ENCODE measurements around the gene UMAD1.

UMAD1 gene

DNA sequence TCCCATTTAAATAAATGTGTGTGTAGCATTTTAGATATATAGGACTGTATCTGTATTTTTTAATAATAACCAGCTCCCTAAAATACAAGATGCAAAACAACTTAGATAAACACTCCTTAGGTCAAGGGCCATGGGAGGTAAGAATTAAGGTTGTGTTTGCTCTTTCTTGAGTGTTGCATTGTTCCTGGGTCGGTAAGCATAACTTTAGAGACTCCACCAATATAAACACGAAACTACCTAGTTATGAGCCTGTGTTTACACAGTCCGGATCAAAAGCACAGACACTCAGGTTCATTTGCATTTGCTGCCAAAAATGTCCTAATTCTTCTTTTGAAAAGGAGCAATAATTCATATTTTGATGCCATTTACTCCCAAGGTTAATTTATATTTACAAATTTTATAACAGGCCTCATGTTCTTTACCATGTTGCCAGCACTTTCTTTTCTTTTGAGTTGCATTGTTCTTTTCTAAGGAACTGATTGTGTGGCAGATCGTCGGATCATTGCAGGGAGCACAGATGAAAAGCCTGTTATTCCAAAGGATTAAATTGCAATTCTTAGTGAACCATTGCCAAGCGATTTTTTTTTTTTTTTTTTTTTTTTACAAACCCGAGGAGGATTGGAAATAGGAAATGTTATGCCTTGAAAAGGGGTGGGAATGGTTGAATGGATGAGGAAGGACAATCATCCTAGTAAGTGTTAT, 282.3 kb downstream of the UMAD1 start:
- no peak overlapping the region for H3K9ac ChIP-seq (ENCODE audit: low read depth, low read length, poor library complexity, severe bottlenecking)
- H3K4me1 ChIP-seq (ENCODE audit: insufficient read depth, low read length, poor library complexity, severe bottlenecking): peaks cover 18% of the 10 kb centered on the region
- no peak overlapping the region for H3K4me3 ChIP-seq (ENCODE audit: low read length, poor library complexity, severe bottlenecking)
- no peaks in the 10 kb centered on the region for H3K36me3 ChIP-seq (ENCODE audit: insufficient read depth, low read length)
- H3K4me2 ChIP-seq (ENCODE audit: low read depth, low read length, poor library complexity, severe bottlenecking): no peak overlapping the region
- no peaks in the 10 kb centered on the region for H4K20me1 ChIP-seq (ENCODE audit: insufficient read depth, low read length, poor library complexity, severe bottlenecking)
- no peaks in the 10 kb centered on the region for H3K79me2 ChIP-seq (ENCODE audit: insufficient read depth, low read length)
- H3K9me2 ChIP-seq (replicated peaks; ENCODE audit: low read depth, low read length): no peaks in the 10 kb centered on the region
- no peaks in the 10 kb centered on the region for H3K27me3 ChIP-seq (ENCODE audit: insufficient read depth, low read length, poor library complexity, severe bottlenecking)
- no peaks in the 10 kb centered on the region for H3F3A ChIP-seq (ENCODE audit: low read depth)
- no peaks in the 10 kb centered on the region for H3K9me3 ChIP-seq (ENCODE audit: insufficient read depth, low read depth, low read length)
- no peak for TF ChIP-seq CTCF (conservative IDR thresholded peaks at IDR 0.05; ENCODE audit: low read length)
- no peak for TF ChIP-seq EZH2phosphoT487 (IDR thresholded peaks at IDR 0.05; ENCODE audit: borderline replicate concordance)
- H2AFZ ChIP-seq (ENCODE audit: low read length): peak overlapping the region; percentile 39; the same call in 1 of the 2 replicates

- no peaks in the 10 kb centered on the region for H3K36me3 ChIP-seq (ENCODE audit: insufficient read depth, low read length)
- H3K9ac ChIP-seq (ENCODE audit: low read depth, low read length, poor library complexity, severe bottlenecking): peak overlapping the region; percentile 41
- H3K9me3 ChIP-seq (ENCODE audit: insufficient read depth, low read depth, low read length): no peaks in the 10 kb centered on the region
- H3F3A ChIP-seq (ENCODE audit: low read depth): no peaks in the 10 kb centered on the region
- peaks cover 18% of the 10 kb centered on the region for H3K4me1 ChIP-seq (ENCODE audit: insufficient read depth, low read length, poor library complexity, severe bottlenecking)
- H2AFZ ChIP-seq (ENCODE audit: low read length): peak overlapping the region; percentile 84
- peak overlapping the region; percentile 54 for H3K4me3 ChIP-seq (ENCODE audit: low read length, poor library complexity, severe bottlenecking)
- peak overlapping the region; percentile 73 for H3K4me2 ChIP-seq (ENCODE audit: low read depth, low read length, poor library complexity, severe bottlenecking)
- no peaks in the 10 kb centered on the region for H4K20me1 ChIP-seq (ENCODE audit: insufficient read depth, low read length, poor library complexity, severe bottlenecking)
- no peaks in the 10 kb centered on the region for H3K9me2 ChIP-seq (replicated peaks; ENCODE audit: low read depth, low read length)
- no peak for TF ChIP-seq CTCF (conservative IDR thresholded peaks at IDR 0.05; ENCODE audit: low read length)
- TF ChIP-seq EZH2phosphoT487 (IDR thresholded peaks at IDR 0.05; ENCODE audit: borderline replicate concordance): no peak
- H3K79me2 ChIP-seq (ENCODE audit: insufficient read depth, low read length): no peaks in the 10 kb centered on the region
- H3K27me3 ChIP-seq (ENCODE audit: insufficient read depth, low read length, poor library complexity, severe bottlenecking): no peaks in the 10 kb centered on the region
Observed at GRCh38 chr7:7923818-7924217, 283.3 kb downstream of the UMAD1 start.

- Histone ChIP-seq H3K79me2 (ENCODE audit: insufficient read depth, low read length) (no peaks in the 10 kb centered on the region), H4K20me1 (ENCODE audit: insufficient read depth, low read length, poor library complexity, severe bottlenecking) (no peaks in the 10 kb centered on the region), H3K9me2 (replicated peaks; ENCODE audit: low read depth, low read length) (no peaks in the 10 kb centered on the region), H3K4me2 (ENCODE audit: low read depth, low read length, poor library complexity, severe bottlenecking) (peak overlapping the region; percentile 73), H2AFZ (ENCODE audit: low read length) (peak overlapping the region; percentile 84), H3K4me1 (ENCODE audit: insufficient read depth, low read length, poor library complexity, severe bottlenecking) (peaks cover 18% of the 10 kb centered on the region), H3F3A (ENCODE audit: low read depth) (no peaks in the 10 kb centered on the region), H3K36me3 (ENCODE audit: insufficient read depth, low read length) (no peaks in the 10 kb centered on the region), H3K4me3 (ENCODE audit: low read length, poor library complexity, severe bottlenecking) (peak overlapping the region; percentile 54), H3K27me3 (ENCODE audit: insufficient read depth, low read length, poor library complexity, severe bottlenecking) (no peaks in the 10 kb centered on the region), H3K9me3 (ENCODE audit: insufficient read depth, low read depth, low read length) (no peaks in the 10 kb centered on the region), H3K9ac (ENCODE audit: low read depth, low read length, poor library complexity, severe bottlenecking) (peak overlapping the region; percentile 41)
- TF ChIP-seq CTCF (conservative IDR thresholded peaks at IDR 0.05; ENCODE audit: low read length): no peak
- TF ChIP-seq EZH2phosphoT487 (IDR thresholded peaks at IDR 0.05; ENCODE audit: borderline replicate concordance): no peak
Observed at GRCh38 chr7:7924303-7924702, 283.8 kb downstream of the UMAD1 start.
